GM18499 (cell line): ENCODE data around the gene CRADD.
"Not testable (repeated sequence)": the region's sequence is repeated elsewhere in the genome, so short reads cannot be mapped to it uniquely, and the experiment has no call there.

Experiments used
- ATAC-seq: cut with Tn5 transposase; IDR thresholded peaks from one replicate; pipeline ENCODE4 v1.9.1; 2021; ENCODE audit warnings: moderate number of reproducible peaks; ENCODE audit not compliant: insufficient read depth, unreplicated experiment

CRADD gene

DNA sequence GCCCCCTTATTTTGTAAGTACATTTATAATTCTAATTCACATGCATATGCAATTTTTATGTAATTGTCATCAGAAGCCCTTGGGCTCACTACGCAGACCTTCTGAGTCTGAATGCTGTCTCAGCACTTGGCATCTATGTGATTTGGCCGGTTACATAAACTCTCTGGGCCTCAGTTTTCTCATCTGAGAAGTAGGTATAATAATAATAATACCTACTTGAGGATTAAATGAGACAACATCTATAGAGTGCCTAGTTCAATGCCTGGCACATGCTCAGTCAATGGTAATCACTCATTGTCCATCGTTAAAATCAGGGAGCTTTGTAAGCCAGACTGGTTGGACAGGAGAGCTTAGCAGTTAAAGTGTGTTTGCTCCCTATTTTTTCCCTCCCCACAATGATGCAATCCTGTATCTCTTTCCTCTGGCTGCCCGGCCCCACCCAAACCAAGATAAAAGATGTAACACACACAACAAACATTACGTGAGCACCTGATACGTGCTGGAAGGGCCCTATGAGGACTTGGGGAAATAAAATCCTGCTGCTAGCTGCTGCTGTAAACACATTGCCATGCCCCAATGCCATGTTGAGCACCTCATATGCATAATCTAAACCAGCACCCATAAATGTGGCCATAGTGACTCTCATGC is 235.0 kb downstream of the CRADD start:
- no peak for ATAC-seq

DNA sequence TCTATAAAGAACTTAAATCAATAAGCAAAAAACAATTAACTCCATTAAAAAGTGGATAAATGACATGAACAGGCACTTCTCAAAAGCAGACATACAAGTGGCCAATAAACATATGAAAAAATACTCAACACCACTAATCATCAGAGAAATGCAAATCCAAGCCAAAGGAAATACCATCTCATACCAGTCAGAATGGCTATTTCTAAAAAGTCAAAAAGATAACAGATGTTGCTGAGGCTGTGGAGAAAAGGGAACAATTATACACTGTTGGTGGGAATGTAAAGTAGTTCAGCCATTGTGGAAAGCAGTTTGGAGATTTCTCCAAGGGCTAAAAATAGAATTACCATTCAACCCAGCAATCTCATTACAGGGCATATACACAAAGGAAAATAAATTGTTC is 236.7 kb downstream of the CRADD start:
- ATAC-seq = no peak

DNA sequence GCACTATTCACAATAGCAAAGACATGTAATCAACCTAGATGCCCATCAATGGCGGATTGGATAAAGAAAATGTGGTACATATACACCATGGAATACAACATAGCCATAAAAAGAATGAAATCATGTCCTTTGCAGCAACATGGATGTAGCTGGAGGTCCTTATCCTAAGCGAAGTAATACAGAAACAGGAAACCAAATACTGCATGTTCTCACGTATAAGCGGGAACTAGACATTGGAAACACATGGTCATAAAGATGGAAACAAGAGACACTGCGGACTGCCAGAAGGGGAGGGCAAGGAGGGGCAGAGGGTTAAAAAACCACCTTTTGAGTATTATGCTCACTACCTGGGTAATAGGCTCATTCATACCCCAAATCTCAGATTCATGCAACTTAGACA is 237.1 kb downstream of the CRADD start:
- no peak for ATAC-seq

DNA sequence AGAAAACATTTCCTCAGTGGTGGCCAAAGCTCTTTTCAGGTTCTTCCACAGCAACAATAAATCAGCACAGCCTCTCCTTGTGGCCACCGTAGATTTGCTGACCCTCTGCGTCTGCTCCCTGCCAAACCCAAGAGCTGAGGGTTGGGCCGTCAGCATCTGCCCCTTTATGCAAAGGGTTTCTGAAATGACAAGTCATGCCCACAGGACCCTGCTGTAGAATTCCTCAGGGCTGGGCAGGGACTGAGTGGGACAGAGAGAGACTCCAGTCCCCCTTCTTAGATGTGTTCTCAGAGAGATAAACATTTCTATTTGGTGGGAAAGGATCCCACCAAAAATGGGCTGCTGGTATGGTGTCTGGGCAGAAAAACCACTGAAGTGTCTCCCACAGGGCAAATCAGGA is 238.2 kb downstream of the CRADD start:
- no peak for ATAC-seq

DNA sequence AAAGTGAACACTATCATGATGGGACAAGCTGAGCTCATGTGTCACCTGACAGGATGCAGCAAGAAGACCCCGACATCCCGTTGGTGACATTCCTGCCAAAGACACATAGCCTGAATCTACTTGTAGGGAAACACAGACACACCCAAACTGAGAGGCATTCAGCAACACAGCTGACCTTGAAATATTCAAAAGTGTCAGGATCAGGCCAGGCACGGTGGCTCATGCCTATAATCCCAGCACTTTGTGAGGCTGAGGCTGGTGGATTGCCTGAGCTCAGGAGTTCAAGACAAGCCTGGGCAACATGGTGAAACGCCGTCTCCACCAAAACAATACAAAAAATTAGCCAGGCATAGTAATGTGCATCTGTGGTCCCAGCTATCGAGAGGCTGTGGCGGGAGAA is 239.2 kb downstream of the CRADD start:
- ATAC-seq = no peak

DNA sequence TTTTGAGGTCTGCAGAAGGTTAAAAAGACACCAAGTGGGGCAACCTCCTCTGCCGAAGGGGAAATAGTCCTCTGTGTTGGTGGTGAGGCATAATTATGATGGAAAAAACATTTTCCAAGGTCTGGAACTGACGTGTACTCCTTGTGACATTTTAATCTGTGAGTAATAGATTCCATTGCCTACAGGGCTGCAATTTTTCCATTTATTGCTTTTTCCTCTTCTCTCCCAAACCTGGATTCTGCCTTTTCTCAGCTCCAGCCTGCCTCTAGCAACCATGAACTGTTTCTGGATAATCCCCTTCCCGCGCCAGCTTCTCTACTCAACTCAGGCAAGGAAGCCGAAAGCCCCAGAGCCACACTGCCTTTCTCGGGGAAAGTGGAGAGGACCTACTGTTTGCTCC is 241.1 kb downstream of the CRADD start:
- no peak for ATAC-seq

DNA sequence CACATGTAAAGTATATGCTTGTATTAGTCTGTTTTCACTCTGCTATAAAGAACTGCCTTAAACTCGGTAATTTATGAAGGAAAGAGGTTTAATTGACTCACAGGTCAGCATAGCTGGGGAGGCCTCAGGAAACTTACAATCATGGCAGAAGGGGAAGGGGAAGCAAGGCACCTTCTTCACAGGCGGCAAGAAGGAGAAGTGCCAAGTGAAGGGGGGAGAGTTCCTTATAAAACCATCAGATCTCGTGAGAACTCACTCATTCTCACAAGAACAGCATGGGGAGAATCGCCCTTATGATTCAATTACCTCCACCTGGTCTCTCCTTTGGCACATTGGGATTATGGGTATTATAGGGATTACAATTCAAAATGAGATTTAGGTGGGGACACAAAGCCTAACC is 241.7 kb downstream of the CRADD start:
- ATAC-seq = no peak

DNA sequence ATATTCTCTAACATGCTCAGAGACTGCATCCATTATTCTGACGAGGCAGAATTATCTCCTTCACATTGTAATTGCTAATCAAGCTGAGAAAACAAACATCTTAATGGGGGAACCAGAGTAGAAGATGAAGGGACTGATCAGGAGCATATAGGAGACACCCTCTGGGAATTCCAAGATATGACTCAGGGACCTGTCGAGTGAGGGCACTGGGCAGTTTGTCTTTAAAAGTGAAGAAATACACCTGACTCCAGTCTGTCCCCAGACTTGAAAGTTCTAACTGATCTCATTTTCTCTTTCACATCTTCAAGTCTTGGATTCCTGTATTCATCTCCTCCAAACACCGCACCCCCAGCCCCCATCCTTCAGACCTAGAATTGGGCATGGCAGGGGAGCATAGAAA is 244.3 kb downstream of the CRADD start:
- ATAC-seq = no peak

DNA sequence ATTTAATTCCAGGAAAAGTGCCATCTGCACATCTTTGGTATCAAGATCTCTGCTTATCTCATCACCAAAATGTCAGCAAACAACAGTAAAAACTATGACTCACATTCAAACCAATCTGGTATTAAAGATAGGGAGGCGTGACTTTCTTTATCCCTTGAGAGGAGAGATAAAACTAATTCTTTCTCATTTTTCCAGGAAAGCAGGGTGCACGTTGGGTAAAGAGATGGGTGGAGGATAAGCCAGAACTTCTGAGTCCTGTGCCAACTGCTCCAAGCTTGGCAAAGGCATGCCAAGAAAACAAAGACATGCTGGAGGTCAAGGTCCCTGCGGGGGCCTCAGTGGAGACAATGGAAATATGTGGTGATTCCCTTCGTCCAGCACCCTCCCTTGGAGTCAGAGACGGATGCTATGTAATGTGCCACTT is 245.4 kb downstream of the CRADD start:
- ATAC-seq = no peak

DNA sequence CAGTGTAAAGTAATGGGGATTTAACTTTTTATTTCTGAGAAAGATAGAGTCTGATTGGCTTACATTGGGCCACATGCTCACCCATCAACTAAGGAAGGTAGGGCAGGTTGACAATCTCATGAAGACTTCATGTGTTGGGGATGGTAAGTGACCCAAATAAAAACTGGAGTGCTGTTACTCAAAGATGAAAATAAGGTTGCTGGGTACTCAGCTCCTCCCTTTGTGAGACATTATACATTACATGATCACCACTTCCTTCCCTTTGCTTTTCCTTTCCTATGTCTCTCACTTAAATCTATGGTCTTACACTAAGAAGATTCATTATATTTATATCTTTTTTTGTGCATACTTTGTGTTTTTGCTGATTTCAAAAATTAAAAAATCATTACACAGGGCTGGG is 247.2 kb downstream of the CRADD start:
- no peak for ATAC-seq

DNA sequence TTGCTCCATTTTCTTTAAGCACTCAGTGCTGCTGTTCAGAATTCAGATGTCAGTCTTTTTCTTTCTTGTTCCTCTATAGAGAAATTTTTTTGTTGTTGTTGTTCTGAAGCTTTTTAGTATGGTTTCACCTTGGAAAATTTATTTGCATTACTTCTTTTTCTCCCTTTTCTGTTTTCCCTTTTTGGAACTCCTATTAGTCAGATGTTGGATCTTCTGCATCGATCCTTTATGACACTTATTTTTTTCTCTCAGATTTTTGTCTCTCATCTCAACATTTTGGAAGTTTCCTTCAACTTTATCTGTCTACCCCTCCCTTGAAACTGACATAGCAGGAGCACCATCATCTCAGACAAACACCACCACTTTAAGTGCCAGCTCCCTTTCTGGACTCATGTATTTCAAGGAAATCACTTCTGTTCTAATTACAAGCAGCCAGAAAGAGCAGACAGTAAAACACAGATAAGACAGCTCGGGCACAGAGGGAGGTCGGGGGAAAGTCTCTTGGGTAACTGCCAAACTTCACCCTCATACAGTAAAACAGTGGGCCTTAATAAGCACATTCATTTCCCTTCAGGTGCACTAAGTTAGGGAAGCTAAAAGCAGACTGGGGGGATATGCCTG is 248.5 kb downstream of the CRADD start:
- no peak for ATAC-seq

DNA sequence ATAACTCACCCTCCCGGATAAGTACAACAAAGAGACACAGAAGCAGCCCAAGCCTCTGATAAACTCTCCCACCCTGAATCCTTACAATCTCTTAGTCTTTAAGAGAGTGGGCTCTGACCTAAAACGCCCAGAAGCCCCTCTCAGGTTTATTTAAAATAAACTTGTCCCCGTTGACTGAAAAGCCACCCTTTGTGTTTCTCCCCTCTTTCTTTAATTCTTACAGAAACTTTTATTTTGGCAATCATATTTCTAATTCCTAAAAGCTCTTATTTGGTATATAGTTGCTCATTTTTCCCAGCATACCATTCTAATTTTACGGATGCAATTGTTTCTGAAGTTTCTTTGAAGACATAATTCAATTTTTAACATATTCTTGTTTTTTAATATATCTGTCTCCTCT is 249.1 kb downstream of the CRADD start:
- ATAC-seq = no peak

DNA sequence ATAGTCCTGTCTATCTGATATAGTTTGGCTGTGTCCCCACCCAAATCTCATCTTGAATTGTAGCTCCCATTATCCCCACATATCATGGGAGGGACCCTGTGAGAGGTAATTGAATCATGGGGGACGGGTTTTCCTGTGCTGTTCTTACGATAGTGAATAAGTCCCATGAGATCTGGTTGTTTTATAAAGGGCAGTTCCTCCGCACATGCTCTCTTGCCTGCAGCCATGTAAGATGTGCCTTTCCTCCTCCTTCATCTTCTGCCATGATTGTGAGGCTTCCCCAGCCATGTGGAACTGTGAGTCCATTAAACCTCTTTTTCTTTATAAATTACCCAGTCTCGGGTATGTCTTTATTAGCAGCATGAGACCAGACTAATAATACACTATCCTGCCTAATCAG is 251.9 kb downstream of the CRADD start:
- ATAC-seq = not testable (repeated sequence)

DNA sequence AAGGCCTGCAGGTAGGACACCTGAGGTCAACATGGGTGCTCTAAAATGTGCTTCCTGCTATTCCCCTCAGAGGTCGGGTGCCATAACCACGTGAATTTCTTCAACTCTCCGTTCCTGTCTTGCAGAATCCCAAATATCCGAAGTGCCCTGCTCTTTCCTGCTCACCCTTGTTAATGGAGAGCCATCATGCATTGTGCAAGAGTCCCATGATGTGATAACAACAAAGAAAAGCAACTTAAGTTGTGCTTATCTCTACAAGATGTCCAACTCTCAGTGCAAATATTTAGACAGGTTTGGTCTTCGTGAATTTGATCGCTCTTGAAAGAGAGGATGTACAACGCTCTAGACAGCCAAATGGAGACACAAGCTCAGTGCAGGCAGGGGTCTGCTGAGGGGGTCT is 260.6 kb downstream of the CRADD start:
- no peak for ATAC-seq

DNA sequence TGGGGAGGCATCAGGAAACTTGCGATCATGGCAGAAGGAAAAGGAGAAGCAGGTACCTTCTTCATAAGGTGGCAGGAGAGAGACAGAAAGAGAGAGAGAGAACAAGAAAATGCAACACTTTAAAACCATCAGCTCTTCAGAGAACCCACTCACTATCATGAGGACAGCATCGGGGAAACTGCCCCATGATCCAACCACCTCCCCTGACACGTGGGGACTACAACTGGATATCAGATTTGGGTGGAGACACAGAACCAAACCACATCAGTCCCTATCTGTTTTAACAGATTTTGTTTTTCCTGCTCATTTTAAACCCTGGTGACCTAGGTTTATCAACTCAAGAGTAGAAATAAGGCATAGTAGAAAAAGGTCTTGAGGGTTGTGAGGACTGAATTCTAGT is 261.1 kb downstream of the CRADD start:
- no peak for ATAC-seq

DNA sequence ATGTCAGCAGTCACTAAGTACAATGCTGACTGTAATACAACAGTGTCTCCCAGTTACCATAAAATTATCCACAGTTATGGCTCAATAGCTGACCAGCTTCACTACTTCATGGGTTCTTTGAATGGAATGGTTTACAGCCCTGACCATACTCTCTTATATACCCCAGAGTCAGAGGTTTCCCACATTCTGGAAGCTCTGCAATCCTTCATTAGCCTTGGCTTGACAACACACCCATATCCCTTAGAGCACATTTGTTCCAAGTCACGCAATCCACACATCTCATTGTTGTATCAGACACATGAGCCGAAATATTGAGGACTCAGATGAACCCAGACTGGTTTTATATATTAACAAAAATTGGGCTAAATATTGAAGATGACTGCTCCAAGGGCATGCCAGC is 261.8 kb downstream of the CRADD start:
- ATAC-seq = no peak

DNA sequence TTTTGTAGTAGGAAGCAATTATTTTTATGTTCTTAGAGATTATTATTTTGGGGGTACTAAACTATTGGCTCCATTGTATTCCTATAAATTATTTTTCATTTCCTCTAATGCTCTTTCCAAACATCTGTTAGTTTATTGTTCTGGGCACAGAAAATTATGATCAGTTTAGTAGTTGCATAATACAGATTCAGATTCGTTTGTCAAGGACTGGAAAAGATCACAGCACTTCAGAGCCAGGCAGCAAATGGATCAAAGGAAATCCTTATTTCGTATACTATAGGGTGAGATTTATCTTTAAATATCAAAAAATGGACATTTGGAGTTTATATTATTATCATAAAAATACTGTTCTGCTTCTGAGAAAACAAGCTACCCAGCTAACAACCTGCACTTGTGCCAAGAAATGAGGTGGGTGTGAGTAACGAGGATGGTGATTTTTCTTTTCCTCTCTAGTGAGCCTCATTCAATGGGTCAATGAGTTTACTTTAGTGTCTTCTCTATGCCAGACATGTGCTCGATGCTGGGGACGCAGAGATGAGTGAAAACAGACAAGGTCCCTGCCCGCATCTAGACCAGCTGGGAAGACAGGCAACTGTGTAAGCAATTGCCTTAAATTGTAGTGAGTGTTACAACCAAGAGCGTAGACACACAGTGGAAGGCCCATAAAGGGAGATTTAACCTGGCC is 262.6 kb downstream of the CRADD start:
- no peak for ATAC-seq

DNA sequence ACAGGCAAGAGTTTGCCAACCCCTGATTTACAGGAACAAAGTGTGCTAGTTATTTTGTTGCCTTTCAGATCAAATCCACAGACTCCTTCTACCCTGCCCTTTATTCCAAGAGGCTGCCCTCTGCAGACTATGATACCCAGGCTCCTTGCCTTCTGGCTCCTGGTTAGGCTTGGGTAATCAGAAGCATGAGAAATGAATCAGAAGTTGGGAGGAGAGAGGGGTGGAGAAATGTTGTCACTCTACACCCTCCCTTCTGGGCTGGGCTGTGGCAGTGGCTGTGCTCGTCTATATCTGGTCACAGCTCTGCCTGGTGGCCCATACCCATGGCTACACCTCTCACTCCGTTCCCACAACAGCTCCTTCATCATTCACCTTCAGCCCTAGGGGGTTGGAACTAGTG is 266.6 kb downstream of the CRADD start:
- no peak for ATAC-seq

DNA sequence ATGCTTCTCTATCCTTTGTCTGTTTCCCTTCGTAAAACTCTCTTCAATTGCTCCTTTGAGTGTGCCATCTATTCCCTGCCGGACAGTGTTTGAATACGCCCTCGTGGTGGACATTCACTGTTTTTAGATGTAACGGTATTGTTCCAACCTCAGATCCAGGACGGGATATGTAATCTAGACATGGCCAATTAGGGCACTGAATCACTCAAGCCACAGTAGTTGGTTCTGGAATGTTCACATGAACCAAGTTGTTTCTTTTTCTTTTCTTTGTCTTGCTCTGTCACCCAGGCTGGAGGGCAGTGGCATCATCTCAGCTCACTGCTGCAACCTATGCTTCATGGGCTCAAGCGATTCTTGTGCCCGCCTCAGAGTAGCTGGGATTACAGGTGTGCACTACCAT is 267.0 kb downstream of the CRADD start:
- ATAC-seq = no peak
